Astrocyte of the spinal cord (primary cell): ENCODE results near the gene BRIP1.

Experiments
- DNase-seq: peaks from one replicate; pipeline ENCODE4 v3.0.0; 2011; ENCODE audit warnings: low read depth, low spot score
- H3K4me3 ChIP-seq: 2 replicates; pipeline ENCODE4 v1.5.1; 2011; ENCODE audit warnings: low read depth, mild to moderate bottlenecking, low read length, moderate library complexity
- in situ Hi-C: cut with HindIII; loops from 2 replicates; pipeline ENCODE4 v1.10.0; 2017; ENCODE audit warnings: low sequenced_read_pairs
- TF ChIP-seq, protein P1 (sequence below): IDR thresholded peaks from 2 replicates; pipeline ENCODE4 v1.5.1; 2012; ENCODE audit warnings: low read depth, mild to moderate bottlenecking, low read length, inconsistent platforms

The BRIP1 gene

DNA sequence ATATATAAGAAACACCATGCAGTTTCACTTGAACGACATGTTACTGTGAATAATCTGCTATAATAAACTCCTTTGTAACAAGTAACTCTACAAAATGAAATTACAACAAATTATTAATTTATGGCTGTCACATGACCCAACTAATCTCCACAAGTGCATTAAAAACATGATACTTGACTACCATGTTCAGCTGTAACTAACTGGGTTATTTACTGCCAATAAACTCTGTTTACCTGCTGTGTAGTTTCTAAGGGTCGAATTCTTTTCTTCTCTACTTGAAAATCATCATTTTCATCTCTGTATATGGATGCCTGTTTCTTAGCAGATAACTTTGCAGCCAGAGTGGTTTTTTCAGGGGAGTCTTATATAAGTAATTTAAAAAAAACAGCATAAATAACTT, 14.4 kb downstream of the BRIP1 start:
- TF ChIP-seq, protein P1, sequence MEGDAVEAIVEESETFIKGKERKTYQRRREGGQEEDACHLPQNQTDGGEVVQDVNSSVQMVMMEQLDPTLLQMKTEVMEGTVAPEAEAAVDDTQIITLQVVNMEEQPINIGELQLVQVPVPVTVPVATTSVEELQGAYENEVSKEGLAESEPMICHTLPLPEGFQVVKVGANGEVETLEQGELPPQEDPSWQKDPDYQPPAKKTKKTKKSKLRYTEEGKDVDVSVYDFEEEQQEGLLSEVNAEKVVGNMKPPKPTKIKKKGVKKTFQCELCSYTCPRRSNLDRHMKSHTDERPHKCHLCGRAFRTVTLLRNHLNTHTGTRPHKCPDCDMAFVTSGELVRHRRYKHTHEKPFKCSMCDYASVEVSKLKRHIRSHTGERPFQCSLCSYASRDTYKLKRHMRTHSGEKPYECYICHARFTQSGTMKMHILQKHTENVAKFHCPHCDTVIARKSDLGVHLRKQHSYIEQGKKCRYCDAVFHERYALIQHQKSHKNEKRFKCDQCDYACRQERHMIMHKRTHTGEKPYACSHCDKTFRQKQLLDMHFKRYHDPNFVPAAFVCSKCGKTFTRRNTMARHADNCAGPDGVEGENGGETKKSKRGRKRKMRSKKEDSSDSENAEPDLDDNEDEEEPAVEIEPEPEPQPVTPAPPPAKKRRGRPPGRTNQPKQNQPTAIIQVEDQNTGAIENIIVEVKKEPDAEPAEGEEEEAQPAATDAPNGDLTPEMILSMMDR, result no peak
- no peak for DNase-seq
- in situ Hi-C loops, result no loop called here
- H3K4me3 ChIP-seq, result no peak overlapping the region

DNA sequence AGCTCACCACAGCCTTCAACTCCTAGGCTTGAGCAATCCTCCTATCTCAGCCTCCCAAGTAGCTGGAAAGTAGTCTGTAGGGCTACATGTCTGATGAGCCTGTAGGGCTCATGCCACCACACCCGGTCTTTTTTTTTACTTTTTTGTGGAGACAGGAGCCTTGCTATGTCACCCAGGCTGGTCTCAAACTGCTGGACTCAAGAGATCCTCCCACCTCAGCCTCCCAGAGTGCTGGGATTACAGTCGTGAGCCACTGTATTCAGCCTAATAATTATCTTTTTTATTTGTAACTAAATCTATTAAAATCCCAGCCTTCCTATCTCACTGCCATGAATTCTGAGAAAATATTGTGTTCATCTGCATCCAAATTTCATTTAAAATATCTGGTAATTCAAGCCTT, 15.1 kb downstream of the BRIP1 start:
- in situ Hi-C loops, result no loop called here
- DNase-seq, result no peak
- H3K4me3 ChIP-seq, result no peak overlapping the region
- TF ChIP-seq, protein P1, result no peak

DNA sequence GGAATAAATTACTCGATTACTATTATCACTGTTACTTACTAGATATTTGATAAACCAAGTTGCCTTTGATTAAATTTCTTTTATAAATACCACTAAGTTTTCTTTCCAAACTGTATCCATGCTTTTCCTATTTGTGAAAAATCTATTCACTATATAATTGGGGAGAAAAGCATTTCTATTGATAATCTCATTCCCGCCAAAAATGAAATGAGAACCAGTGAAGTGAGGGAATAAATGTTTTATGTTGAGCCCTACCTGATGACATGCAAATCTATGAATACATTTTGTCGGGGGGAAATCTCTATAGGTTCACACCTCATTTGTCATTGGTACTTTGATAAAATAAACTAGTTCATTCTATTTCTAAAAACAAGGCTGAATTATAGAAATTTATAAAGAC, 15.7 kb downstream of the BRIP1 start:
- no peak for DNase-seq
- in situ Hi-C loops, result no loop called here
- no peak overlapping the region for H3K4me3 ChIP-seq
- TF ChIP-seq, protein P1, result no peak

DNA sequence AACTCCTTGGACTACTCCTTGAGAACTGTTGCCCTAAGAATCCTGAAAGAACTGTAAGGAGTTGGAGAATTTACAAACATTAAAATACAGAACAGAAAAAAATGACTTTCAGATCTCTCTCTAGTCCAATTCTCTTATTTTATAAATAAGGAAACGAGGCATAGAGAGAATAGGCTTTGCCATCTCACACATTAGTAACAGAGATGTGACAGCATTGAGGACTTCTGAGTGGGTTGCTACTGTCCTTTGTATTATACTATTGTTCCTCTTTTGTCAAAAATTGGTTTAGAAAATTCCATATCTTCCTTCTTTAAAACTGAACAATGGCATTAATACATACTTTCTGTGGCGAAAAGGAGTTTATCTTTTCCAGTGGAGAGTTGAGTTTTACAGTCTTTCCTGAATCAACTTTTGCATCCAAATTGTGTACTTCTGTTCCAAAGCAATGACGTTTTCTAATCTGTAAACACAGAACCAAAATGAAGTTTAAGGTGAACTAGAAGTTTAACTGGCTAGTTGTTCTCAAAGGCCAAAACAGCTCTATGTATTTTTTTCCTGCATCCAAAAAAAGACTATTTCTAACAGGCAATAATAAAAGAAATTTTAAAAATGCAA, 16.5 kb downstream of the BRIP1 start:
- H3K4me3 ChIP-seq, result no peak overlapping the region
- in situ Hi-C loops, result no loop called here
- DNase-seq, result no peak
- TF ChIP-seq, protein P1, result no peak

DNA sequence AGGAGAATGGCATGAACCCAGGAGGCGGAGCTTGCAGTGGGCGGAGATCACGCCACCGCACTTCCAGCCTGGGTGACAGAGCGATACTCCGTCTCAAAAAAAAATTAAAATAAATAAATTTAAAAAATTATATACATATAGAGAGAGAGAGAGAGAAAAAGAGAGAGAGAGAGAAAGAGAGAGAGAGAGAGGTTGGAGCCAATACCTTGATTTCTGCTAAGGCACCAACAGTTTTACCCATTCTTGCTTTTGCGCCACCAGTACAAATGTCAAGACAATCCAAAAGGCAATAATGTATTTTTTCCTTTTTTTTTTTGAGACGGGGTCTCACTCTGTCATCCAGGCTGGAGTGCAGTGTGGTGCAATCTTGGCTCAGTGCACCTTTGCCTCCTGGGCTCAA, 17.2 kb downstream of the BRIP1 start:
- in situ Hi-C loops, result no loop called here
- DNase-seq, result no peak
- no peak overlapping the region for H3K4me3 ChIP-seq
- TF ChIP-seq, protein P1, result no peak

DNA sequence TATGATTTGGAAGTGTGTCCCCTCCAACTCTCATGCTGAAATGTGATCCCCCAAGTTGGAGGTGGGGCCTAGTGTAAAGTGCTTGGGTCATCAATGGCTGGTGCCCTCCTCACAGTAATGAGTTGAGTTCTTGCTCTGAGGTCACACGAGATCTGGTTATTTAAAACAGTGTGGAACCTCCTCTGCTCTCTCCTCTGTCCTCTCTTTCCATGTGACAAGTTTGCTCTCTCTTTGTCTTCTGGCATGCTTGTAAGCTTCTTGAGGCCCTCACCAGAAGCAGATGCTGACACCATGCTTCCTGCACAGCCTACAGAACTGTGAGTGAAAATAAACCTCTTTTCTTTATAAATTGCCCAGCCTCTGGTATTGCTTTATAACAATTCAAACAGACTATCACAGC, 19.9 kb downstream of the BRIP1 start:
- in situ Hi-C loops, result no loop called here
- no peak overlapping the region for H3K4me3 ChIP-seq
- TF ChIP-seq, protein P1, result no peak
- DNase-seq, result no peak

DNA sequence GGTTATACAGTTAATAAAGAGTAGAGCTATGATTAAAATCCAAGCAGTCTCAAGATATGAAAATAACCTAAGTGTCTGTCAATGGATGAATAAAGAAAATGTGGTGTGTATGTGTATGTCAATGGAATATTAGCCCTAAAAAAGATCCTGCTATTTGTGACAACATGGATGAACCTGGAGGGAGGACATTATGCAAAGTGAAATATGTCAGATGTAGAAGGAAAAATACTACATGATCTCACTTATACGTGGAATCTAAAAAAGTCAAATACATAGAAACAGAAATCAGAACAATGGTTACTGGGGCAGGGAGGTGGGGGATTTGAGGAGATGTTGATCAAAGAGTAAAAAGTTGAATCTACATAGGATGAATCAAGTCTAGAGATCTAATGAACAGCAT, 20.4 kb downstream of the BRIP1 start:
- in situ Hi-C loops, result no loop called here

More for the DNA sequence above, 20.4 kb downstream of the BRIP1 start:
- TF ChIP-seq, protein P1, result no peak
- no peak overlapping the region for H3K4me3 ChIP-seq
- no peak for DNase-seq
